Peyer's patch (tissue), 4 donors: ENCODE data around the gene PTTG2.

Experiments used
- POLR2A ChIP-seq, 2 donors: fragments of 450-650 bp; IDR thresholded peaks; one replicate each; pipeline ENCODE4 v1.5.1; 2017; ENCODE audit warnings: antibody characterized with exemption in 2 of 2, mild to moderate bottlenecking in 2 of 2, moderate library complexity in 2 of 2
- TF ChIP-seq, protein P1 (sequence below), 6 experiments: fragments of 450-650 bp in 4 of 6; fragments of 200-600 bp in 2 of 6; sonication (generic) in 1 of 6; IDR thresholded peaks; one replicate each; pipeline ENCODE4 v1.5.1; 2017 to 2019; ENCODE audit warnings: antibody characterized with exemption in 6 of 6, mild to moderate bottlenecking in 3 of 6, moderate library complexity in 1 of 6

DNA sequence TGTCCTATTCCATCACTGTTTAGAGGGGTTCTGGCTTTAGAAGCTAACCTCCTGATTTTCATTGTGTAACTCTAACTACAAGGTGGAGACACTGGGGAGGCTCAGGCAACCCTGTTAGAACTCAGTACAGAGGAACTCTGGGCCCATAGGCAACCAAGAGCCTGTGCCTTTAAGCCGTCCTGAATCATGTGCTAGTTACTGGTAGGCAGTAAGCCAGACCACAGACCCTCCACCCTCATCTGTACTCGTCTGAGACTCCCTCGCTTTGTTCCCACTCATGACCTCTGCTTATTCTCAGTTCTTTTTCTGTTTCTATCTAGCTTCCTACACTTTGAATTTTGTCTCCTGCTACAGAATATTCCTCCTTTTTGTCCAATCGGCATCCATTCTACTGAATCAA, 37.9 kb upstream of the PTTG2 start:
- TF ChIP-seq, protein P1, sequence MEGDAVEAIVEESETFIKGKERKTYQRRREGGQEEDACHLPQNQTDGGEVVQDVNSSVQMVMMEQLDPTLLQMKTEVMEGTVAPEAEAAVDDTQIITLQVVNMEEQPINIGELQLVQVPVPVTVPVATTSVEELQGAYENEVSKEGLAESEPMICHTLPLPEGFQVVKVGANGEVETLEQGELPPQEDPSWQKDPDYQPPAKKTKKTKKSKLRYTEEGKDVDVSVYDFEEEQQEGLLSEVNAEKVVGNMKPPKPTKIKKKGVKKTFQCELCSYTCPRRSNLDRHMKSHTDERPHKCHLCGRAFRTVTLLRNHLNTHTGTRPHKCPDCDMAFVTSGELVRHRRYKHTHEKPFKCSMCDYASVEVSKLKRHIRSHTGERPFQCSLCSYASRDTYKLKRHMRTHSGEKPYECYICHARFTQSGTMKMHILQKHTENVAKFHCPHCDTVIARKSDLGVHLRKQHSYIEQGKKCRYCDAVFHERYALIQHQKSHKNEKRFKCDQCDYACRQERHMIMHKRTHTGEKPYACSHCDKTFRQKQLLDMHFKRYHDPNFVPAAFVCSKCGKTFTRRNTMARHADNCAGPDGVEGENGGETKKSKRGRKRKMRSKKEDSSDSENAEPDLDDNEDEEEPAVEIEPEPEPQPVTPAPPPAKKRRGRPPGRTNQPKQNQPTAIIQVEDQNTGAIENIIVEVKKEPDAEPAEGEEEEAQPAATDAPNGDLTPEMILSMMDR (IDR thresholded peaks at IDR 0.05): no peak
- TF ChIP-seq POLR2A (IDR thresholded peaks at IDR 0.05): no peak
